Left colon (tissue), 2 donors: Measurements from ENCODE around the gene HORMAD2. TPM values are rescaled to one million over a fixed set of nuclear protein-coding genes. Genes with fewer than 3 reads are reported as not detected.

Experiments used
- ATAC-seq: fragments of 200-7000 bp; cut with Tn5 transposase; one replicate; pipeline ENCODE4 v1.9.1; 2020; ENCODE audit warnings: mild to moderate bottlenecking, moderate library complexity
- DNase-seq, 2 donors: peaks; one replicate each; pipeline ENCODE4 v3.0.0-alpha.2; 2020
- intact Hi-C, 2 donors: fragments of 100-400 bp; cut with DNase I in 1 of 2; cut with micrococcal nuclease in 1 of 2; formaldehyde crosslinking; loops; one replicate each; pipeline versions ENCODE4 v1.11.2 to v1.14.0; 2022; cut with DNase I, micrococcal nuclease
- total RNA-seq, 2 donors: library from RNA; stranded (reverse); fragmentation: NEBNext Ultra II Directional; extraction: Animal tissue kit (Norgen Biotek cat#: 25700); gene quantifications; one replicate each; pipeline ENCODE4 v1.2.1, GENCODE V29; 2021
- donor health status: DM: no; HTN: no; CAD: no.
- donor health status: DM: yes; HTN: yes; CAD: no.

Gene HORMAD2
- total RNA-seq, 2 donors from 2014 or later: not detected

DNA sequence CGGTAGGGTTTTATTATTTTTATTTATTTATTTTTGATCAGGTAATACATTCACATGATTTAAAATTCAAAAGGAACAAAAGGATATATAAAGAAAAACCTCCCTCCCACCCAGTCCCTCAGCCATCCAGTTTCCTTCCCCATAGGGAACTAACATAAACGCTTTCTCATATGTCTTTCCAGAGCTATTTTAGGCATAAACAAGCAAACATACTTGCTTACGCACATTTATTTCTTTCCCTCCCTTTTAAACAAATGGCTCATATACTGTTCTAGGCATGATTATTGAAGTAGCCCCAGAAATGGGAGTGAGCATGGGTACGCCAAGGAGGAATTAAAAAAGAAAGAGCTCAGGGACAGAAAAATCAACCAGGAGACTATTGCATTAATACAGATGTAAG lies 102.6 kb downstream of the HORMAD2 start:
- ATAC-seq: no peak
- intact Hi-C loops: no loop called here
- DNase-seq: no peak

DNA sequence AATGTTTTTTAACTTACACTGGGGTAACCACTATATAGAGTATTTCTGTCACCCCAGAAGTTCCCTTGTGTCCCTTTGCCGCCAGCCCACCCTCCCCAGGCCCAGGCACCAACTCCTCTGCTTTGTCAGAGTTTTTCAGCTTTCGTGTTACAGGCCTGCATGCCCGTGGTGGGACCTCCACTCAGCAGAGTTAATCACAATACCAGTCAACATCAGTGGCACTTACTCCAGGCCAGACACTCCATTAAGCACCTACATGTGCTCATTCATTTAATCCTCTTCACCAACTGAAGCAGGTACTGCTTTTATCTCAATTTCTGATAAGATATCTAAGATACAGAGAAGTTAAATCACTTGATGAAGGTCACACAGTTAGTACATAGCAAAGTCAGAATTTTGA lies 103.0 kb downstream of the HORMAD2 start:
- intact Hi-C loops: no loop called here
- ATAC-seq (no peak), DNase-seq (no peak)

DNA sequence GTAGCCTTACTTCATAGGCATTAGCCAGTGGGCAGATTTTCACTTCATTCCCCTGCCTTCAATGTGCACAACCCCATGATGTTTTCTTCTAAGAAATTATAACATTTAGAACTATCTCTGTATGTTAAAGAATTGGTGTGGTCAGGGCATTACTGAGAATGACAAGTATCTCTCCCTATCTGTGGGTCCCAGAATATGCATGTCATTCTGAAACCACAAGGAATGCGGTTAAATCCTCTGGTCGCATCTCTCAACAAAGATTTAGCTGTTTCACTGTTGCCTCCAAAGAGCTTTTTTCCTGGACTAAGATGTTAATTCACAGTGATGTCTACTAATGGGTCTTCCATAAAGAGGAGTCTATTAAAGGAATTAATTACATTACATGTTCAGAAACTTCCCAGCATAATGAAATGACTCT lies 103.6 kb downstream of the HORMAD2 start:
- DNase-seq (no peak), ATAC-seq (no peak)
- intact Hi-C loops: no loop called here

DNA sequence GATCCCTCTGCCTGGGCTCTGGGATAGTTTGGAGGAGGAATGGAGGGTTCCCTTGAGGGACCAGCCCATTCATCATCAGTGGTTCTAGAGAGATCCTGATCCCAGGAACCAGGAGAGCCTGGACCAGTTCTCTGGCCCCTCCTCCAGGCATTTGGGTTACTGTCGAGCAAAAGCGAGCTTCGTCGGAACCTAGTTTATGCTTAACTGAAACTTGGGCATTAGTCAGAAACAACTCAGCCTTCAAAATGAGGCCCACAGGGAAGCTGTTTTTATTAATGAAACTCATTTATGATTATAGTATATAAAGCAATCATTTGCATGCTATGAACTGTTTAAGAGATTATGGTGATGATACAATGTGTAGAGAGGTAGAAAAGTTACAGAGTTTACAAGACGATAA lies 104.9 kb downstream of the HORMAD2 start:
- intact Hi-C loops: no loop called here
- DNase-seq (no peak), ATAC-seq (no peak)

DNA sequence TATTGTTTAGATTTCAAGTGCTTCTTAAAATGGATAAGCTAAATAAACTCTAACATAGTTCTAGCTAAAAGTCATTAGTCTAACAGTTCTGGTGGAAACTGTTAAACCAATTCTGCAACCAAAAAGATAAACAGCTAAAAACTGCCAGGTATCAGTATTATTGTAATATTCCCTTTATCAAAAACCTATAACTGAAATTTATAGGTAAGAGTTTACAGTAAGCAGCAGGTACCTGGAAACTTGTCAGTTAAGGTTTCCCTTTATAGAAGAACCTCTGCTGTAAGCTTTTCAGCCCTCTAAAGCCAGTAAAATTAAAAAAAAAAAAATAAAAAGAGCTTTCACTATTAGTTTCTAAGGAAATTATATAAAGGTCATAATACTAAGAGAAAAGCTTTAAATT lies 105.3 kb downstream of the HORMAD2 start:
- intact Hi-C loops: no loop called here
- no peak for ATAC-seq
- no peak for DNase-seq

DNA sequence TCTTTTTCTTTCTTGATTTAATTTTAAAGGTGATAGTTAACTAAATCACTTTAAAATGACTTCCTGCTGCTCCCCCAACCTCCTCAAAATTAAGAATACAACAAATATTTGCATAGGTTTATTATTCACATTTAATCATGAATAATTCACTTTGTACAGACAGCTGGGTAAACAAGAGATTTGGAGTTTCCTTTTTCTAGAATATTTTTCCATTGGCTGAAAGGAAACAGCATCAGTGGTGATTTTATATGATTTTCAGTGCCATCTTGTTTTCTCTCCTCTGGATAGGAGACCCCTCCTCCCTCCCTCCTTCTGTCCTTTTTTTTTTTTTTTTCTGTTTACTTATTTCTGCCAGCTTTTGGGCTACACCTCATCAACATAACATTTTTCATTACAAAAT lies 105.8 kb downstream of the HORMAD2 start:
- intact Hi-C loops: no loop called here
- ATAC-seq (no peak), DNase-seq (no peak)

DNA sequence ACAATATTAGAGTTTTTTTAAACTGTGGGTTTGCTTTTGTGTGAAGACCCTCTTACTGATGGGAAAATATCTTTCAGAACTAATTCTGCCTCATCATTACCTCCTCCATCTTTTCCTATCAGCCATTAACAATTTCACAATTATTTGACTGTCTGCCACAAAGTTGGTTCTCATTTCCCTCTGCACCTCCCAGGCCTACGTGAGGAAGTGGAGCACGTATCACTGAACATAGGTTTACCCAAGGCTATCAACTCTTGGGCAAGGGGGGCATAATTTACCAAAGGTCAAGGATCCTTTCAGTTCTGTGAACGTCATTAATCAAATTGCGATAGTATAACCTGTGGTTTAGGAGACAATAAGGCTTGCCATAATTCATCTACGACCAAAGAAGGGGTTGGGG lies 106.2 kb downstream of the HORMAD2 start:
- intact Hi-C loops: no loop called here
- no peak for DNase-seq
- no peak for ATAC-seq

DNA sequence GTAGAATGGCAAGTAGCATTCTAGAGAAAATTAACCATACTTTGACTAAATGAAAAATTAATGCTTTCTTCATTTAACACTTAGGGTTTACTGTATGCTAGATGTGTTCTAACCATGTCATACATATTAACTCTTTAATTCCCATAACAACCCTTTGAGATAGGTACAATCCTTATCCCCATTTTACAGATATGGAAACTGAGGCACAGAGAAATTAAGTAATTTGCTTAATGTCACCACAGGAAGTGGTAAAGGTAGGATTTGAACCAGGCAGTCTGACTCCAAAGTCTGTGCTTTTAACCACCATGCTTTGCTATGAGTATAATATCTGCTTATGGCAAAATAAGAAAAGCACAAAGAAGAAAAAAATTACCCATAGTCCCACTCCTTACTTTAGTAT lies 106.8 kb downstream of the HORMAD2 start:
- intact Hi-C loops: no loop called here
- DNase-seq (no peak), ATAC-seq (no peak)

DNA sequence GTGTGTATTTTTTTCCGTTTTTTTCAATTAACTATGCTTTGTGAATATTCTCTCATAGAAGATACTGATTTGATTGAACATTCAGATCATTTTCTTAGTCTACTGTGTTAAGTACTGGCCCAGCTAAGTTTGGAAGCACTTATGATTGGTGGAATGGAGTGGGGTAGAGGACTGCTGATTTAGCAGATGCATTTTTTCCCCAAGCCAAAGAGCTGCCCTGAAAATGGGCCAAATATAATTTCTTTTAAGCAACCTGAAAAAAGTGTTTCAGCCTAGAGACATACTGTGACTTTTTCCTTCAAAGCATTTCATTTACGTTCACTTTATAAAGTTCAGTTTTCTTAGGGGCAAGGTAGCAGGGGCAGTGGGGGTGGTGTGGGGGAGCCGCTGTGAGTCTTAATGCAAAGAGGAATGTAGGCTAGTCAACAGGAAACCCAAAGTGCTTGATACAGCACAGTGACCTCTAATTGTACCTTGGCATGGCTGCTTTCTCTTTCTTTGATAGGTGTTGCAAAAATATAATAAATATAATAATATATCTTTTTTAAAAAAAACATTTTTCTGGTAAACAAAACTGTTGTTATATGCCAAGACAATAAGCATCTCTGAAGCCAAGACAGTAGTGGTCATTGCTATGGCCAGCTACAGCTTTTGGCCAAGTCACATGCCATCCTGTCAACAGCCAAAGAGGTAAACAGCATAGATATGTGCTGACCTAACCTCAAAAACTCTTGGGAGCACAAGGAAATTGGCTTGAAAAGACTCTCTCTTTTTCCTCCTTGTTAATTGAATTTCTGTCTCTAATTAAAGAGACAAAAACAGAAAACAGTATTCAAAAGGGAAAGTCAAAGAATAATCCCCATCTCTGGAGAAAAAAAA lies 107.5 kb downstream of the HORMAD2 start:
- DNase-seq: no peak
- intact Hi-C loops: no loop called here
- no peak for ATAC-seq

DNA sequence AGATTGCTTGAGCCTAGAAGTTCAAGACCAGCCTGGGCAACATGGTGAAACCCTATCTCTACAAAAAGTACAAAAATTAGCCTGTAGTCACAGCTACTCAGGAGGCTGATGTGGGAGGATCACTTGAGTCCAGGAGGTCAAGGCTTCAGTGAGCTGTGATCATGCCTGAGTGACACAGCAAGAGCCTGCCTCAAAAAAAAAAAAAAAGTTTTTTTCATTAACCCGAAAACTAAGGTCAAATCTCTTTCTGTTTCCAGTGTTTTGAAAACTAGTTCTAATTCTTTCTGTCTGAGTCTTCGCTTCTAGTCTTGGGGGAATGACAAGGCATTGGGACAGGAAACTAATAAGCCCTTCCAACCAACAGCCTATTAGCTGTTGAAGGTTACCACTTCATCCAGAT lies 108.6 kb downstream of the HORMAD2 start:
- DNase-seq: no peak
- intact Hi-C loops: no loop called here
- ATAC-seq: no peak

DNA sequence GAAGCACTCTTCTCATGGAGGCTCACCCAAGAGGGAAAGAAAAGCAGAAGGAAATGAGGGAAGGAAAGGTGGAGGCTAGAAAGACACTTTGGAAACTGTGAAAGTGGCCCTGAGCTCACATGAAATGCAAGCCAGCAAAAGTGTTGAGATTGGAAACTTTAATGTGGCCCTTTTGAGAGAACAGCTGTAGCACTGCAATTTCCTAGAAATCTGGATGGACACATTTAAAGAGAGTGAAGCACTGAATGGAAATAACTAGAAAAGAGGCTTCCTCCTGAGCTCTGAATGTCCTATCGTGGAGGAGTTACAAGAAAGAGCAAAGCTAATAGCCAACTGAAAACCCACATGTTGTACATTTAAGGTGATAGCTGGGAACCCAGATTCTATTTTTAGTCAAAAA lies 110.3 kb downstream of the HORMAD2 start:
- DNase-seq (no peak), ATAC-seq (no peak)
- intact Hi-C loops: no loop called here

DNA sequence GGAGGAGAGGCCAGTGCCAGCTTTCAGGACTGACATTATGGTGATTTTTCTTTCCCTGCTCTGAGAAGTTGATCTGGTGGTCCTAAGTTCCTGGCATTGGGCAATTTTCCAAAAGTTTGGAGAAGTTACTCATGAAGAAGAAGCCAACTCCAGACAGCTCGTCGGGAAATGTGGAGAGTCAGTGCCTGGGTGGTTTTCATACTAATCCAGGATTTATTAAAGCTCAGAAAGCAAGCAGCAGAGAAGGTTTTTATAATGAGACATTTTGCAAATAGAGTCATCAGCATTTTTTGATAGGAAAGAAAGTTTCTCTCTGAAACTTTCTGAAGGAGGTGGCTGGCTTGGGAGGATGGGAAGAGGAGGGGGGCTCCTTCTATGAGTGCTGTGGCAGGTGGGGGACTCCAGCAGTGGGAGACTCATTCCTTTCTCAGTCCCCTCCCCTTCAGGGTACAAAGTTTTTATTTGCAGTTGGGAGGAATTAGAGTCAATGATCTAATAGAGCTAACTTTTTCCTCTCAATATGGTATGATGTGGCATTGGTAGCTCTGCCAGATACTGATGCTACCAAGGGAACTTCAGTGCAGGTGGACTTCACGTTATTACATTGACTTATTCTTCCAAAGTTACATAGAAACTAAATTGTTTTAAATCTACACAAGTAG lies 110.9 kb downstream of the HORMAD2 start:
- intact Hi-C loops: no loop called here
- ATAC-seq (no peak), DNase-seq (no peak)

DNA sequence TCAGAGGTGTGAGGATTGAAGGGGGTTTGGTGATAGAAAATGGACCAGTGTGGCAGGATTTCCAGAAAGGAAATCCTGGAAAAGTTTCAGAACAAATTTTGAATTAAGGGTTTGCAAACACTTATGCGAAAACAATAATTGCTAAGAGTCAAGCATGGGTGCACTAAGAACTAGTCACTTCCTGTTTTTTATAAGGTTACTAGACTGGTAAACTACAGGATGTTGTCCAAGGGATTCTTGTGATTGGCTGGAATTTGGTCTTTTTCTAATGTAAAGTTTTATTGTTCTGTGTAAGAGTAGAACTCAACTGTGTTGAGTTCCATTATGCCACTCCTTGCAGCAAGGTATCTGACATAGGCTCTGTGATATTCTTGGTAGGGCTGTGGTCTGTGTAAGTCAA lies 112.2 kb downstream of the HORMAD2 start:
- intact Hi-C loops: no loop called here
- ATAC-seq (no peak), DNase-seq (no peak)

DNA sequence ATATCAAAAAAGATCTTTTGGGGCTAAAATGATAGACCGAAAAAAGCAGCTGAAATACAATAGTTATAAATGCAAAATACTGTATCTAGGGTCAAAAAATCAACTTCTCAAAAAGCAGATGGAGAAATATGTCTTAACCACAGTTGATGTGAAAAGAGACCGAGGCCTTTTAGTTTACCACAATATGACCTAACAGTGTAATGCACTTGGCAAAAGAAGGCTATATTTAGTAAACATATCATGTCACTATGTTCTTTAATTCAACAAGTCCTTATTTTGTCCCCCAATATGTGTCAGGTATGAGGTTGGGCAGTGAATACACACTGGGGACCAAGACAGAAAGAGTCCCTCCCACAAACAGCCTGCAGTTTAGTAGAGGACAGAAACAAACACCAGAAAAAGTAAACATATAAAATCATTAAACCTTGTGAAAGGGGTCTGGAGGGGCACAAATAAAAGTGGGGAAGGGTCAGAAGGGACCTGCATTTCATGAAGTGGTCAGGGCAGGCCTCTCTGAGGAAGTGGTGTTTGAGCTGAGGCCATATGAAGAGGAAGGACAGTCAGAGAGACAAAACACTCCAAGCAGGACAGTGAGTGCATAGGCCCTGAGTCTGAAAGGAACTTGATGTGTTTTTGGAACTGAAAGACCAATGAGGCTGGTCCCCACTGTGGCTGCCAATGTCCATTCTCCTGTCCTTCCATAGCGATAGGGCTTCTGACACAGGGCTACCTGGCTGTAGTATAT lies 112.9 kb downstream of the HORMAD2 start:
- ATAC-seq (no peak), DNase-seq (no peak)
- intact Hi-C loops: no loop called here

DNA sequence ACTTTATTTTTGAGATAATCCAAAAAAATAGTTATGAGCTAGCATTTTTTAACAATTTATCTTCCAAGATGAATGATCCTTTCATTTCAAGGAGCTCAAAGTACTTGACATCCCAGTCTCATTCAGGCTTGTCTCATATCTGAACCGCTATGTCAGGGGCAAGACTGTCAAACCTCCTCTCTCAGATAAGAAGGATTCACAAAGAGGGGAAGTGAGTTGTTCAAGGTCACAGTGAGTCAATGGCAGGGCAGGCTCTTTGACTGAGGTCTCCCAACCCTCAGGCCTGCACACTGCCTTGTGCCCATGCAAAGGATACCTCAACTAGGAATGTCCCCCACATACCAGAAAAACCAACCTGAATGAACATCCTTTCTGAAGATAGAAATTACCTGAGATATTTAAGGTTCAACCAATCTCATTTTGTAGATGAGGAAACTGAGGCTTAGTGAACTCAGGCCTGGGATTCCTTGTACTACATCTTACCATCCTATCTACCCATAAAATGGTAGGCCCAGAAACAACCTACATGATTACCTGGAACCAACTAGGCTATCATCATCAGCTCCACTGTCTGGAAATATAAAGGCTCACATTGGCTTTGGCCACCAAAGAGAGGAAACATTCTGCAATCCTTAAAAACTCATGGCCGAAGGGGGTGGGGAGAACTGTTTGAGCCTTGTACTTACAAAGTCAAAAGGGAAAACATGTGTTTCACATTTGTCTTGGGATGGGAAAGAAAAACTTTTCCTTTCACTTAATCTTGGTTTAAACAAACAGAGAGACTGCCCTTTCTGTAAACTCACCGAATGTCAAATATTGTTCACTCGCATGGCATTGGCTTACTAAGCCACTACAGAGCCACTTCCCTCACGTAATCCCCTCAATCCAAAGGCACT lies 115.2 kb downstream of the HORMAD2 start:
- intact Hi-C loops: no loop called here
- DNase-seq (no peak), ATAC-seq (no peak)

DNA sequence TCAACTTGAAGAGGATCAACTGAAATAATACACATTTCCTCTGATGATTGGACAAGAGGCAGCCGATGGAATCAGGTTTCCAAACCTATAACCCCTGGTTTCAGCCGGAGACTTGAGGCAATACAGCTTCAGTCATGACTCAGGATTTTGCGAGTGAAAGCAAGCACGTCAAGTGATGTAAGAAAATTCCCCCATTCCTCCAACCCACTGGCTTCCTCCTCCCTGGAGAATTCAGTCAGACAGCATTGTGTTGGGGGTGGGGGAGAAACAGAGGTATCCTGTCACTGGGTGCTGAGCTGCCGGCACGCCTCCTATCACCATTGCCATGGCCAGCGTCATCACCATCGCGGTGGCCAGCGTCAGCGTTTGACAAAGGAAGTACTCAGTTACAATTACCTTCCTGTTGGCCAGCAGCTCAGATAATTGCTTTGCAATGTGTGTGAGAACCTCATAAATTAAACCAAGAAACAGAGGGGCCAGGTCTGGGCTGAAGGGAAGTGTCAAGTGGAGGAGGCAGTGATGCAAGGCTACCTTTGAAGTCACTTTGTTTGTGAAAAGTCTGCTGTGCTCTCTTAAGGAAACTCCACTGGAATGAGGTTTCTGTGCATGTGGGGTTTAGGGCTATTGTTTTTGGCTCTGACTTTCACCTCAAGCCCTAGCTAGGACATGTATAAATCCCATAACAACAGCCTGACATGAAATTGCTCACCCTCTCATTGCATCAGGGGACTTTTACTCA lies 116.0 kb downstream of the HORMAD2 start:
- ATAC-seq: peak; percentile 68
- intact Hi-C loops: no loop called here
- peak; percentile 48 to 79 for DNase-seq

DNA sequence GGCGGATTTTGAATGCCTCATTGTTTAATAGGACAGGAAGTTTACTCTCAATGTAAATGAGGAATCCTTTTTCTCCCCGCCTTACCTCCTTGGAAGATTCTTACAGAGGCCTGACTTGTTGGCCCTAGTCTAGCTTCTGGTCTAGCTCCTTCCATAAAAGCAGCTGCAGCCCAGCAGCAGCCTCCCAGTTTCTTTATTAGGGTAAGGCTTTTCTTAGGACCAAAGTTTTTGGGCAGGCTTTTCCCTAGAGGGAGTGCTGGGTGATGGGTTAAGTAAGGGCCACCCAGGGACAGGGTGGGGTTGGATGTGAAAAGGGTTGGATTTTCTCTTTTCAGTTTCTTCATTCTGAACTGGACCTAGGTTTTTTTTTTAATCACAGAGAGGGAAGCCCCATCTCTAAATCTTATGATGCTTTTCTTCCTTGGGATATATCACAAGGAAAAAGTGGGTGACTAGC lies 116.6 kb downstream of the HORMAD2 start:
- DNase-seq: no peak
- intact Hi-C loops: no loop called here
- ATAC-seq: peak; percentile 48

DNA sequence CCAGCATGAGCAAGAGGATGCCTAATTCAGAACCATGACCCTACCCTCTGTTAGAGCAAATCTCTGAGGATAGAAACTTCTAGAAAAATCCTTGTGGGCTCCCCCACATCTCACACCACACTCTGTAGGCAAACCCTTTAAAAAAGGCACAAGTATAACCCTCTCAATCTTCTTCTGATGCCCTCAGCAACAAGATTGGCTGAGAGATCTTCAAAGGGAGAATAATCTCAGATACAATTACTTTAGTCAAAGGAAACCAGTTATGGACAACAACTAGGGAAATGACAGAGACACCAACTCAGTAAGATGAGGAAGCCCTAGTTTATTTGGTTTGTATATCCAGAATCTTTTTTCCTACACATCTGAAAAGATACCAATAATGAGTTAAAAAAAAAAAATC lies 117.1 kb downstream of the HORMAD2 start:
- intact Hi-C loops: no loop called here
- DNase-seq (no peak), ATAC-seq (no peak)
